GM23338 (cell line): ENCODE data around the gene HES4. TPM values are rescaled to one million over a fixed set of nuclear protein-coding genes. Genes with fewer than 3 reads are reported as not detected.

ENCODE experiments used
- ATAC-seq: fragments of 200-7000 bp; cut with Tn5 transposase; 3 replicates; pipeline ENCODE4 v1.9.1; 2020
- DNase-seq: peaks from one replicate; pipeline ENCODE4 v3.0.0-alpha.2; 2015; ENCODE audit warnings: low spot score
- H2AFZ ChIP-seq: fragments of 200-600 bp; sonication (generic); 2 replicates; pipeline ENCODE4 v1.8.0; 2016; ENCODE audit warnings: antibody characterized with exemption, mild to moderate bottlenecking, moderate library complexity
- H3F3A ChIP-seq: fragments of 200-600 bp; sonication (generic); replicated peaks from 2 replicates; pipeline ENCODE4 v1.8.0; 2017; ENCODE audit warnings: antibody characterized with exemption, mixed run types, low read depth
- H3K27ac ChIP-seq: fragments of 200-600 bp; sonication (generic); 2 replicates; pipeline ENCODE4 v1.6.1; 2016; ENCODE audit warnings: low read depth
- H3K27me3 ChIP-seq: fragments of 200-600 bp; sonication (generic); 2 replicates; pipeline ENCODE4 v1.8.0; 2016; ENCODE audit warnings: mild to moderate bottlenecking, mixed run types, moderate library complexity; ENCODE audit not compliant: insufficient read depth
- H3K36me3 ChIP-seq: fragments of 200-600 bp; sonication (generic); 2 replicates; pipeline ENCODE4 v1.8.0; 2016; ENCODE audit warnings: mild to moderate bottlenecking; ENCODE audit not compliant: insufficient read depth
- H3K4me1 ChIP-seq: fragments of 200-600 bp; sonication (generic); 2 replicates; pipeline ENCODE4 v1.8.0; 2016; ENCODE audit warnings: mild to moderate bottlenecking, moderate library complexity; ENCODE audit not compliant: insufficient read depth
- H3K4me2 ChIP-seq: fragments of 200-600 bp; sonication (generic); 2 replicates; pipeline ENCODE4 v1.7.1; 2017; ENCODE audit warnings: mixed run types
- H3K4me3 ChIP-seq: fragments of 200-600 bp; sonication (generic); 2 replicates; pipeline ENCODE4 v1.6.1; 2016; ENCODE audit warnings: mixed run types
- H3K79me2 ChIP-seq: fragments of 200-600 bp; sonication (generic); replicated peaks from 2 replicates; pipeline ENCODE4 v1.8.0; 2017; ENCODE audit warnings: mild to moderate bottlenecking; ENCODE audit not compliant: insufficient read depth
- H3K9me2 ChIP-seq: fragments of 200-600 bp; sonication (generic); 2 replicates; pipeline ENCODE4 v1.8.0; 2017; ENCODE audit not compliant: insufficient read depth
- H4K20me1 ChIP-seq: fragments of 200-600 bp; sonication (generic); replicated peaks from 2 replicates; pipeline ENCODE4 v1.8.0; 2017; ENCODE audit warnings: mild to moderate bottlenecking; ENCODE audit not compliant: insufficient read depth
- H3K27ac Mint-ChIP-seq: 2 replicates; pipeline ENCODE4 v1.8.0; 2020; ENCODE audit warnings: inconsistent platforms, mild to moderate bottlenecking, moderate library complexity, mixed read lengths
- H3K27me3 Mint-ChIP-seq: 3 replicates; pipeline ENCODE4 v1.8.0; 2022; ENCODE audit warnings: low read depth, mild to moderate bottlenecking, moderate library complexity, mixed read lengths, inconsistent platforms; ENCODE audit not compliant: insufficient read depth, poor library complexity
- H3K36me3 Mint-ChIP-seq: 3 replicates; pipeline ENCODE4 v1.8.0; 2021; ENCODE audit warnings: low read depth, mild to moderate bottlenecking, inconsistent platforms, moderate library complexity, mixed read lengths
- H3K4me1 Mint-ChIP-seq: 3 replicates; pipeline ENCODE4 v1.8.0; 2020; ENCODE audit warnings: mild to moderate bottlenecking, inconsistent platforms, mixed read lengths
- H3K4me3 Mint-ChIP-seq: 3 replicates; pipeline ENCODE4 v1.8.0; 2021; ENCODE audit warnings: moderate library complexity, mild to moderate bottlenecking, inconsistent platforms, mixed read lengths
- H3K9me3 Mint-ChIP-seq: 3 replicates; pipeline ENCODE4 v1.8.0; 2020; ENCODE audit warnings: moderate library complexity, mild to moderate bottlenecking, inconsistent platforms, mixed read lengths
- CREB1 ChIP-seq: fragments of 250-450 bp; sonication (Bioruptor Pico); IDR thresholded peaks from 2 replicates; pipeline ENCODE4 v1.5.0; 2020; ENCODE audit warnings: low read depth, mild to moderate bottlenecking, moderate library complexity
- EZH2 ChIP-seq: fragments of 200-600 bp; sonication (generic); IDR thresholded peaks from one replicate; pipeline ENCODE4 v1.8.0; 2017; ENCODE audit warnings: antibody characterized with exemption, mild to moderate bottlenecking, low read depth; ENCODE audit not compliant: unreplicated experiment
- EZH2phosphoT487 ChIP-seq: fragments of 200-600 bp; sonication (generic); IDR thresholded peaks from one replicate; pipeline ENCODE4 v1.8.1; 2018; ENCODE audit warnings: antibody characterized with exemption; ENCODE audit not compliant: unreplicated experiment
- JUNB ChIP-seq: IDR thresholded peaks from one replicate; pipeline ENCODE4 v1.6.1; 2016; ENCODE audit warnings: antibody characterized with exemption; ENCODE audit not compliant: unreplicated experiment
- NANOG ChIP-seq: IDR thresholded peaks from 2 replicates; pipeline ENCODE4 v1.6.1; 2016; ENCODE audit warnings: antibody characterized with exemption, borderline replicate concordance
- POLR2AphosphoS5 ChIP-seq: IDR thresholded peaks from 2 replicates; pipeline ENCODE4 v1.6.1; 2016; ENCODE audit warnings: antibody characterized with exemption, low read depth
- STAT1 ChIP-seq: IDR thresholded peaks from one replicate; pipeline ENCODE4 v1.6.1; 2016; ENCODE audit warnings: antibody characterized with exemption; ENCODE audit not compliant: unreplicated experiment
- ZNF114 ChIP-seq: fragments of 250-450 bp; sonication (Bioruptor Pico); IDR thresholded peaks from 2 replicates; pipeline ENCODE4 v1.5.0; 2020; ENCODE audit warnings: mild to moderate bottlenecking, moderate library complexity
- ZNF331 ChIP-seq: fragments of 250-450 bp; sonication (Bioruptor Pico); IDR thresholded peaks from 2 replicates; pipeline ENCODE4 v1.5.0; 2020; ENCODE audit warnings: low read depth, mild to moderate bottlenecking, moderate library complexity
- ZNF462 ChIP-seq: fragments of 250-450 bp; sonication (Bioruptor Pico); IDR thresholded peaks from 2 replicates; pipeline ENCODE4 v1.5.0; 2020; ENCODE audit warnings: mild to moderate bottlenecking, moderate library complexity
- polyA plus RNA-seq: library from polyadenylated mRNA; unstranded; fragments of >200 nt; fragmentation: Nextera tagmentation; extraction: Ambion mirVana; gene quantifications from 2 replicates; pipeline ENCODE4 v1.2.1, GENCODE V29; 2016
- total RNA-seq: library from RNA; depleted of rRNA; stranded (reverse); fragments of >200 nt; shearing (Covaris generic); gene quantifications from 2 replicates; pipeline ENCODE4 v1.2.3, GENCODE V29; 2014
- TF ChIP-seq, protein P1 (sequence below): IDR thresholded peaks from 2 replicates; pipeline ENCODE4 v1.6.1; 2016; ENCODE audit warnings: antibody characterized with exemption
- TF ChIP-seq, protein P2 (sequence below): IDR thresholded peaks from one replicate; pipeline ENCODE4 v1.6.1; 2018; ENCODE audit warnings: antibody characterized with exemption; ENCODE audit not compliant: unreplicated experiment
- TF ChIP-seq, protein P3 (sequence below), 2 experiments: fragments of 200-600 bp in 1 of 2; sonication (generic) in 1 of 2; conservative IDR thresholded peaks; 2 replicates each; pipeline versions ENCODE4 v1.5.1 to v1.6.1; 2016 to 2017; ENCODE audit warnings: antibody characterized with exemption in 2 of 2, low read depth in 2 of 2, mild to moderate bottlenecking in 2 of 2, moderate library complexity in 1 of 2

Gene HES4
- total and polyA plus RNA-seq, 2 experiments from 2014 or later, result 2.3 to 6.7 TPM

- no peak for ATAC-seq
- H3K4me3 ChIP-seq, result no peak overlapping the region
- H3K4me1 ChIP-seq, result no peaks in the 10 kb centered on the region; the same call in 1 of the 2 replicates
- no peaks in the 10 kb centered on the region for H3K36me3 ChIP-seq
- no peaks in the 10 kb centered on the region for H3K79me2 ChIP-seq
- H4K20me1 ChIP-seq, result 0 out of 2 replicates have a peak, but pooled peaks cover 2% of the 10 kb centered on the region
- peaks cover 41% of the 10 kb centered on the region for H3K27me3 Mint-ChIP-seq
- peaks cover 40% of the 10 kb centered on the region for H3K27me3 ChIP-seq
- peaks cover 7% of the 10 kb centered on the region for H3F3A ChIP-seq
- no peak overlapping the region for H3K4me2 ChIP-seq
- H3K9me3 Mint-ChIP-seq, result no peaks in the 10 kb centered on the region
- no peak overlapping the region for H2AFZ ChIP-seq
- H3K4me3 Mint-ChIP-seq, result no peak overlapping the region; the same call in 2 of the 3 replicates
- H3K4me1 Mint-ChIP-seq, result no peaks in the 10 kb centered on the region; the same call in 2 of the 3 replicates
- no peak for TF ChIP-seq JUNB
- TF ChIP-seq NANOG, result no peak
- TF ChIP-seq, protein P1, sequence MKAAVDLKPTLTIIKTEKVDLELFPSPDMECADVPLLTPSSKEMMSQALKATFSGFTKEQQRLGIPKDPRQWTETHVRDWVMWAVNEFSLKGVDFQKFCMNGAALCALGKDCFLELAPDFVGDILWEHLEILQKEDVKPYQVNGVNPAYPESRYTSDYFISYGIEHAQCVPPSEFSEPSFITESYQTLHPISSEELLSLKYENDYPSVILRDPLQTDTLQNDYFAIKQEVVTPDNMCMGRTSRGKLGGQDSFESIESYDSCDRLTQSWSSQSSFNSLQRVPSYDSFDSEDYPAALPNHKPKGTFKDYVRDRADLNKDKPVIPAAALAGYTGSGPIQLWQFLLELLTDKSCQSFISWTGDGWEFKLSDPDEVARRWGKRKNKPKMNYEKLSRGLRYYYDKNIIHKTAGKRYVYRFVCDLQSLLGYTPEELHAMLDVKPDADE, result no peak
- no peak for TF ChIP-seq CREB1
- no peak for TF ChIP-seq ZNF114 (CRISPR knock-in tag)
- TF ChIP-seq STAT1, result no peak
- TF ChIP-seq ZNF462 (CRISPR knock-in tag), result no peak
- TF ChIP-seq, protein P2, sequence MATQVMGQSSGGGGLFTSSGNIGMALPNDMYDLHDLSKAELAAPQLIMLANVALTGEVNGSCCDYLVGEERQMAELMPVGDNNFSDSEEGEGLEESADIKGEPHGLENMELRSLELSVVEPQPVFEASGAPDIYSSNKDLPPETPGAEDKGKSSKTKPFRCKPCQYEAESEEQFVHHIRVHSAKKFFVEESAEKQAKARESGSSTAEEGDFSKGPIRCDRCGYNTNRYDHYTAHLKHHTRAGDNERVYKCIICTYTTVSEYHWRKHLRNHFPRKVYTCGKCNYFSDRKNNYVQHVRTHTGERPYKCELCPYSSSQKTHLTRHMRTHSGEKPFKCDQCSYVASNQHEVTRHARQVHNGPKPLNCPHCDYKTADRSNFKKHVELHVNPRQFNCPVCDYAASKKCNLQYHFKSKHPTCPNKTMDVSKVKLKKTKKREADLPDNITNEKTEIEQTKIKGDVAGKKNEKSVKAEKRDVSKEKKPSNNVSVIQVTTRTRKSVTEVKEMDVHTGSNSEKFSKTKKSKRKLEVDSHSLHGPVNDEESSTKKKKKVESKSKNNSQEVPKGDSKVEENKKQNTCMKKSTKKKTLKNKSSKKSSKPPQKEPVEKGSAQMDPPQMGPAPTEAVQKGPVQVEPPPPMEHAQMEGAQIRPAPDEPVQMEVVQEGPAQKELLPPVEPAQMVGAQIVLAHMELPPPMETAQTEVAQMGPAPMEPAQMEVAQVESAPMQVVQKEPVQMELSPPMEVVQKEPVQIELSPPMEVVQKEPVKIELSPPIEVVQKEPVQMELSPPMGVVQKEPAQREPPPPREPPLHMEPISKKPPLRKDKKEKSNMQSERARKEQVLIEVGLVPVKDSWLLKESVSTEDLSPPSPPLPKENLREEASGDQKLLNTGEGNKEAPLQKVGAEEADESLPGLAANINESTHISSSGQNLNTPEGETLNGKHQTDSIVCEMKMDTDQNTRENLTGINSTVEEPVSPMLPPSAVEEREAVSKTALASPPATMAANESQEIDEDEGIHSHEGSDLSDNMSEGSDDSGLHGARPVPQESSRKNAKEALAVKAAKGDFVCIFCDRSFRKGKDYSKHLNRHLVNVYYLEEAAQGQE, result no peak
- no peak for TF ChIP-seq EZH2
- TF ChIP-seq POLR2AphosphoS5, result no peak
- TF ChIP-seq EZH2phosphoT487, result no peak
- TF ChIP-seq, protein P3, sequence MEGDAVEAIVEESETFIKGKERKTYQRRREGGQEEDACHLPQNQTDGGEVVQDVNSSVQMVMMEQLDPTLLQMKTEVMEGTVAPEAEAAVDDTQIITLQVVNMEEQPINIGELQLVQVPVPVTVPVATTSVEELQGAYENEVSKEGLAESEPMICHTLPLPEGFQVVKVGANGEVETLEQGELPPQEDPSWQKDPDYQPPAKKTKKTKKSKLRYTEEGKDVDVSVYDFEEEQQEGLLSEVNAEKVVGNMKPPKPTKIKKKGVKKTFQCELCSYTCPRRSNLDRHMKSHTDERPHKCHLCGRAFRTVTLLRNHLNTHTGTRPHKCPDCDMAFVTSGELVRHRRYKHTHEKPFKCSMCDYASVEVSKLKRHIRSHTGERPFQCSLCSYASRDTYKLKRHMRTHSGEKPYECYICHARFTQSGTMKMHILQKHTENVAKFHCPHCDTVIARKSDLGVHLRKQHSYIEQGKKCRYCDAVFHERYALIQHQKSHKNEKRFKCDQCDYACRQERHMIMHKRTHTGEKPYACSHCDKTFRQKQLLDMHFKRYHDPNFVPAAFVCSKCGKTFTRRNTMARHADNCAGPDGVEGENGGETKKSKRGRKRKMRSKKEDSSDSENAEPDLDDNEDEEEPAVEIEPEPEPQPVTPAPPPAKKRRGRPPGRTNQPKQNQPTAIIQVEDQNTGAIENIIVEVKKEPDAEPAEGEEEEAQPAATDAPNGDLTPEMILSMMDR (conservative IDR thresholded peaks at IDR 0.05; ENCODE audit: low read depth in 2 of 2), result no peak
- no peak for TF ChIP-seq ZNF331 (CRISPR knock-in tag)
- no peak for DNase-seq
- no peak overlapping the region for H3K27ac ChIP-seq
- H3K9me2 ChIP-seq, result no peaks in the 10 kb centered on the region
- no peak overlapping the region for H3K27ac Mint-ChIP-seq
- H3K36me3 Mint-ChIP-seq, result peaks cover 2% of the 10 kb centered on the region; the same call in 1 of the 3 replicates
Observed at GRCh38 chr1:969260-969855, 30.5 kb downstream of the HES4 start.
